Measurements from ENCODE around the gene PTPRM. TPM values are rescaled to one million over a fixed set of nuclear protein-coding genes. Genes with fewer than 3 reads are reported as not detected.

PTPRM gene
- total and polyA plus RNA-seq, 2 experiments from 2014 or later, result 1.6 to 5.3 TPM

- H3F3A ChIP-seq (replicated peaks; ENCODE audit: low read depth), result no peaks in the 10 kb centered on the region
- Mint-ChIP-seq H3K36me3 (ENCODE audit: low read depth) (no peaks in the 10 kb centered on the region), H3K27me3 (ENCODE audit: insufficient read depth, low read depth, poor library complexity) (no peaks in the 10 kb centered on the region), H3K4me3 (no peak overlapping the region), H3K4me1 (no peaks in the 10 kb centered on the region; the same call in 2 of the 3 replicates), H3K27ac (no peak overlapping the region), H3K9me3 (no peaks in the 10 kb centered on the region)
- ATAC-seq (no peak), DNase-seq (ENCODE audit: low spot score) (no peak)
- H3K36me3 ChIP-seq (ENCODE audit: insufficient read depth), result no peaks in the 10 kb centered on the region
- no peaks in the 10 kb centered on the region for H3K4me1 ChIP-seq (ENCODE audit: insufficient read depth)
- no peaks in the 10 kb centered on the region for H3K27me3 ChIP-seq (ENCODE audit: insufficient read depth)
- no peak overlapping the region for H3K4me3 ChIP-seq
- no peaks in the 10 kb centered on the region for H3K9me2 ChIP-seq (ENCODE audit: insufficient read depth)
- no peak overlapping the region for H3K4me2 ChIP-seq
- H4K20me1 ChIP-seq (replicated peaks; ENCODE audit: insufficient read depth), result no peaks in the 10 kb centered on the region
- H3K79me2 ChIP-seq (replicated peaks; ENCODE audit: insufficient read depth), result no peaks in the 10 kb centered on the region
- H3K27ac ChIP-seq (ENCODE audit: low read depth), result no peak overlapping the region
- no peak overlapping the region for H2AFZ ChIP-seq
- TF ChIP-seq ZNF331 (CRISPR knock-in tag; IDR thresholded peaks at IDR 0.05; ENCODE audit: low read depth), result no peak
- TF ChIP-seq EZH2 (IDR thresholded peaks at IDR 0.05; ENCODE audit: low read depth, unreplicated experiment), result no peak
- no peak for TF ChIP-seq EZH2phosphoT487 (IDR thresholded peaks at IDR 0.05; ENCODE audit: unreplicated experiment)
- no peak for TF ChIP-seq JUNB (IDR thresholded peaks at IDR 0.05; ENCODE audit: unreplicated experiment)
- TF ChIP-seq ETS1 (IDR thresholded peaks at IDR 0.05), result no peak
- no peak for TF ChIP-seq NANOG (IDR thresholded peaks at IDR 0.05; ENCODE audit: borderline replicate concordance)
- TF ChIP-seq POLR2AphosphoS5 (IDR thresholded peaks at IDR 0.05; ENCODE audit: low read depth), result no peak
- no peak for TF ChIP-seq ZNF462 (CRISPR knock-in tag; IDR thresholded peaks at IDR 0.05)
- no peak for TF ChIP-seq STAT1 (IDR thresholded peaks at IDR 0.05; ENCODE audit: unreplicated experiment)
- no peak for TF ChIP-seq CREB1 (CRISPR knock-in tag; IDR thresholded peaks at IDR 0.05; ENCODE audit: low read depth)
- no peak for TF ChIP-seq REST (IDR thresholded peaks at IDR 0.05; ENCODE audit: unreplicated experiment)
Measured at GRCh38 chr18:8326763-8327394, 759.8 kb downstream of the PTPRM start.
